K562 (cell line): ENCODE results near the gene MTIF3. TPM values are rescaled to one million over a fixed set of nuclear protein-coding genes. Genes with fewer than 3 reads are reported as not detected.
A peak's percentile ranks its signal among the peaks of the same experiment; 100 is the strongest.

ENCODE experiments used
- ATF7 ChIP-seq: fragments of 450-650 bp; IDR thresholded peaks from 2 replicates; pipeline ENCODE4 v1.7.1; 2014; ENCODE audit warnings: mild to moderate bottlenecking, moderate library complexity
- CHD1 ChIP-seq: fragments of 200-600 bp; sonication (generic); IDR thresholded peaks from one replicate; pipeline ENCODE4 v1.6.1; 2012; ENCODE audit warnings: mild to moderate bottlenecking, moderate library complexity, low read length, inconsistent platforms
- COPS2 ChIP-seq: fragments of 450-650 bp; conservative IDR thresholded peaks from 2 replicates; pipeline ENCODE4 v1.6.1; 2016; ENCODE audit warnings: mild to moderate bottlenecking, moderate library complexity
- EP300 ChIP-seq: IDR thresholded peaks from 2 replicates; pipeline ENCODE4 v1.6.1; 2012; ENCODE audit warnings: low read length, improper control_type of control experiment
- EWSR1 ChIP-seq: fragments of 450-650 bp; IDR thresholded peaks from 2 replicates; pipeline ENCODE4 v1.6.1; 2018; ENCODE audit warnings: borderline replicate concordance, mild to moderate bottlenecking, low read depth, moderate library complexity; ENCODE audit not compliant: partially characterized antibody
- GABPB2 ChIP-seq: fragments of 250-450 bp; sonication (Bioruptor Pico); conservative IDR thresholded peaks from 2 replicates; pipeline ENCODE4 v1.5.1; 2021; ENCODE audit warnings: mild to moderate bottlenecking
- HNRNPUL1 ChIP-seq: fragments of 200-400 bp; formaldehyde crosslinking; IDR thresholded peaks from 2 replicates; pipeline ENCODE4 v1.6.1; 2017; ENCODE audit warnings: low read length
- KAT8 ChIP-seq: fragments of 450-650 bp; IDR thresholded peaks from 2 replicates; pipeline ENCODE4 v1.6.1; 2016; ENCODE audit warnings: low read depth, mild to moderate bottlenecking
- NEUROD1 ChIP-seq: fragments of 150-350 bp; IDR thresholded peaks from 2 replicates; pipeline ENCODE4 v1.6.1; 2014; ENCODE audit warnings: borderline replicate concordance, low read length, low read depth; ENCODE audit not compliant: partially characterized antibody
- NONO ChIP-seq, 2 experiments: fragments of 200-400 bp in 1 of 2; fragments of 450-650 bp in 1 of 2; formaldehyde crosslinking in 1 of 2; IDR thresholded peaks; 2 replicates each; pipeline ENCODE4 v1.6.1; 2017; ENCODE audit warnings: low read depth in 2 of 2, mild to moderate bottlenecking in 2 of 2, moderate library complexity in 2 of 2, low read length in 1 of 2
- POU5F1 ChIP-seq: fragments of 150-350 bp; IDR thresholded peaks from 2 replicates; pipeline ENCODE4 v1.6.1; 2014; ENCODE audit warnings: borderline replicate concordance, low read length, low read depth, mild to moderate bottlenecking; ENCODE audit not compliant: partially characterized antibody
- SMARCA4 ChIP-seq: fragments of 450-650 bp; IDR thresholded peaks from 2 replicates; pipeline ENCODE4 v1.6.1; 2016
- SP2 ChIP-seq: IDR thresholded peaks from 2 replicates; pipeline ENCODE4 v1.6.1; 2011; ENCODE audit warnings: mild to moderate bottlenecking, low read depth, low read length, moderate library complexity; ENCODE audit not compliant: poor library complexity, severe bottlenecking; ENCODE audit errors: extremely low read depth
- SREBF1 ChIP-seq: fragments of 150-350 bp; IDR thresholded peaks from 2 replicates; pipeline ENCODE4 v1.6.1; 2014; ENCODE audit warnings: antibody characterized with exemption, low read depth, low read length, borderline replicate concordance
- U2AF1 ChIP-seq: fragments of 200-400 bp; formaldehyde crosslinking; optimal IDR thresholded peaks from 2 replicates; pipeline ENCODE3; 2017; ENCODE audit warnings: mild to moderate bottlenecking, low read depth, low read length, moderate library complexity
- ZBTB2 ChIP-seq: fragments of 450-650 bp; IDR thresholded peaks from 2 replicates; pipeline ENCODE4 v1.6.1; 2016; ENCODE audit warnings: antibody characterized with exemption
- ZFP1 ChIP-seq: fragments of 450-650 bp; formaldehyde crosslinking; IDR thresholded peaks from 2 replicates; pipeline ENCODE4 v1.4.0; 2020; ENCODE audit warnings: mild to moderate bottlenecking, mixed read lengths
- ZKSCAN3 ChIP-seq: fragments of 250-450 bp; sonication (Bioruptor Pico); IDR thresholded peaks from 2 replicates; pipeline ENCODE4 v1.4.0; 2020
- ZNF239 ChIP-seq: fragments of 250-450 bp; sonication (Bioruptor Pico); IDR thresholded peaks from 2 replicates; pipeline ENCODE4 v1.4.0; 2020; ENCODE audit warnings: mild to moderate bottlenecking
- ZNF316 ChIP-seq: fragments of 450-650 bp; IDR thresholded peaks from 2 replicates; pipeline ENCODE4 v1.6.1; 2016
- ZNF431 ChIP-seq: sonication (generic); formaldehyde crosslinking; IDR thresholded peaks from 2 replicates; pipeline ENCODE4 v1.8.0; 2022; ENCODE audit warnings: mild to moderate bottlenecking, missing genetic modification reagents
- polyA plus RNA-seq, 8 experiments: library from polyadenylated mRNA; depleted of rRNA in 4 of 8; stranded (reverse) in 5 of 8; unstranded in 3 of 8; fragments of >200 nt; fragmentation: Nextera tagmentation in 2 of 8; fragmentation: Illumina TruSeq in 1 of 8; extraction: Ambion mirVana in 2 of 8; extraction: Trizol in 1 of 8; gene quantifications; 2 replicates each; pipeline versions ENCODE4 v1.2.1 to v1.2.3, GENCODE V29; 2011 to 2014; ENCODE audit warnings: inconsistent platforms in 1 of 8, missing spikeins in 1 of 8
- total RNA-seq, 7 experiments: library from RNA; depleted of rRNA in 6 of 7; stranded (reverse); fragments of >200 nt in 6 of 7; fragmentation: Illumina TruSeq in 2 of 7; extraction: Trizol in 2 of 7; gene quantifications; 2 replicates each; pipeline versions ENCODE4 v1.2.1 to v1.2.3, GENCODE V29; 2011 to 2021; ENCODE audit warnings: low replicate concordance in 1 of 7
- TF ChIP-seq, protein P1 (sequence below): fragments of 450-650 bp; IDR thresholded peaks from 2 replicates; pipeline ENCODE4 v1.6.1; 2016; ENCODE audit warnings: borderline replicate concordance
- TF ChIP-seq, protein P2 (sequence below): sonication (generic); formaldehyde crosslinking; IDR thresholded peaks from 2 replicates; pipeline ENCODE4 v1.8.1; 2023; ENCODE audit warnings: mild to moderate bottlenecking, missing genetic modification reagents, moderate library complexity
- TF ChIP-seq, protein P3 (sequence below): fragments of 450-650 bp; IDR thresholded peaks from 2 replicates; pipeline ENCODE4 v1.6.1; 2016; ENCODE audit warnings: low read depth, mild to moderate bottlenecking, moderate library complexity

The MTIF3 gene
- total and polyA plus RNA-seq, 9 of the 15 experiments (the other 6 are each of a cell fraction or from before 2014, with no cell fraction given): 23.5 to 73.6 (median 45.2) TPM

DNA sequence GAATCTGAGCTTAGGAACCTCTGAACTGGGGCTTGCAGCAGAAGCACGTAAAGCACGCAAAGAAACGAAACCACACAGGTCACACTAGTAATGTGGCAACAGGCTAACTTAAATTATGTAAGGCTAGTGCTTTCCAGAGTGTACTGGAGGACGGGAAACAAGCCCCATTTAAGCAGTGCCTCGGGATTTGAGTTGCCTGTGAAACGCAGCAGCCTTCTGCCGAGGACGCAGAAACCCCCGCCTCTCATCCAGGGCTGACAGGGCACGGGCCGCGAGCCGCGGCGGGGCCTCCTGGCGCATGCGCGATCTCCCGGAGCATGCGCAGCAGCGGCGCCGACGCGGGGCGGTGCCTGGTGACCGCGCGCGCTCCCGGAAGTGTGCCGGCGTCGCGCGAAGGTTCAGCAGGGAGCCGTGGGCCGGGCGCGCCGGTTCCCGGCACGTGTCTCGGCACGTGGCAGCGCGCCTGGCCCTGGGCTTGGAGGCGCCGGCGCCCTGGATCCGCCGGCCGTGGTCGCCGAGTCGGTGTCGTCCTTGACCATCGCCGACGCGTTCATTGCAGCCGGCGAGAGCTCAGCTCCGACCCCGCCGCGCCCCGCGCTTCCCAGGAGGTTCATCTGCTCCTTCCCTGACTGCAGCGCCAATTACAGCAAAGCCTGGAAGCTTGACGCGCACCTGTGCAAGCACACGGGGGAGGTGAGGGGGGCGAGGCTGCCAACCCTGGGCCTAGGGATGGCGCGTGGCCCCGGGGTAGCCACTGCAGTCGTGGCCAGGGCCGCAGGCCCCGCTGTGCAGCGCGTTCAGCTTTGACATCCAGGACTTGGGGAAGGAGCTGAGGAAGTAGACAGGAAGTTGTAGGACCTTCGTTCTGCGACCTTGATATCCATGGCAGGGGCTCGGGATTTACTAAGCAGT, 25.9 kb downstream of the MTIF3 start, which contains the start of gene GTF3A (continued):
- TF ChIP-seq ZNF431 (CRISPR knock-in tag): peak; percentile 81; the same call in 1 of the 2 replicates
- TF ChIP-seq, protein P1, sequence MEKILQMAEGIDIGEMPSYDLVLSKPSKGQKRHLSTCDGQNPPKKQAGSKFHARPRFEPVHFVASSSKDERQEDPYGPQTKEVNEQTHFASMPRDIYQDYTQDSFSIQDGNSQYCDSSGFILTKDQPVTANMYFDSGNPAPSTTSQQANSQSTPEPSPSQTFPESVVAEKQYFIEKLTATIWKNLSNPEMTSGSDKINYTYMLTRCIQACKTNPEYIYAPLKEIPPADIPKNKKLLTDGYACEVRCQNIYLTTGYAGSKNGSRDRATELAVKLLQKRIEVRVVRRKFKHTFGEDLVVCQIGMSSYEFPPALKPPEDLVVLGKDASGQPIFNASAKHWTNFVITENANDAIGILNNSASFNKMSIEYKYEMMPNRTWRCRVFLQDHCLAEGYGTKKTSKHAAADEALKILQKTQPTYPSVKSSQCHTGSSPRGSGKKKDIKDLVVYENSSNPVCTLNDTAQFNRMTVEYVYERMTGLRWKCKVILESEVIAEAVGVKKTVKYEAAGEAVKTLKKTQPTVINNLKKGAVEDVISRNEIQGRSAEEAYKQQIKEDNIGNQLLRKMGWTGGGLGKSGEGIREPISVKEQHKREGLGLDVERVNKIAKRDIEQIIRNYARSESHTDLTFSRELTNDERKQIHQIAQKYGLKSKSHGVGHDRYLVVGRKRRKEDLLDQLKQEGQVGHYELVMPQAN: no peak; the same call in 1 of the 2 replicates
- peak; percentile 48; the same call in 1 of the 2 replicates for TF ChIP-seq ATF7
- no peak for TF ChIP-seq EWSR1
- no peak for TF ChIP-seq ZFP1 (CRISPR knock-in tag)
- TF ChIP-seq SREBF1: no peak
- TF ChIP-seq COPS2: no peak
- no peak for TF ChIP-seq HNRNPUL1
- TF ChIP-seq, protein P2, sequence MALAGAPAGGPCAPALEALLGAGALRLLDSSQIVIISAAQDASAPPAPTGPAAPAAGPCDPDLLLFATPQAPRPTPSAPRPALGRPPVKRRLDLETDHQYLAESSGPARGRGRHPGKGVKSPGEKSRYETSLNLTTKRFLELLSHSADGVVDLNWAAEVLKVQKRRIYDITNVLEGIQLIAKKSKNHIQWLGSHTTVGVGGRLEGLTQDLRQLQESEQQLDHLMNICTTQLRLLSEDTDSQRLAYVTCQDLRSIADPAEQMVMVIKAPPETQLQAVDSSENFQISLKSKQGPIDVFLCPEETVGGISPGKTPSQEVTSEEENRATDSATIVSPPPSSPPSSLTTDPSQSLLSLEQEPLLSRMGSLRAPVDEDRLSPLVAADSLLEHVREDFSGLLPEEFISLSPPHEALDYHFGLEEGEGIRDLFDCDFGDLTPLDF: no peak
- TF ChIP-seq NONO (IDR thresholded peaks at IDR 0.05; ENCODE audit: low read depth in 2 of 2, low read length in 1 of 2): peak in 1 of 2 experiments; percentile 14; a peak in 1 of 4 replicates
- no peak for TF ChIP-seq CHD1
- TF ChIP-seq EP300: no peak
- TF ChIP-seq, protein P3, sequence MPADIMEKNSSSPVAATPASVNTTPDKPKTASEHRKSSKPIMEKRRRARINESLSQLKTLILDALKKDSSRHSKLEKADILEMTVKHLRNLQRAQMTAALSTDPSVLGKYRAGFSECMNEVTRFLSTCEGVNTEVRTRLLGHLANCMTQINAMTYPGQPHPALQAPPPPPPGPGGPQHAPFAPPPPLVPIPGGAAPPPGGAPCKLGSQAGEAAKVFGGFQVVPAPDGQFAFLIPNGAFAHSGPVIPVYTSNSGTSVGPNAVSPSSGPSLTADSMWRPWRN: no peak
- TF ChIP-seq ZKSCAN3 (CRISPR knock-in tag): no peak
- TF ChIP-seq GABPB2 (CRISPR knock-in tag): no peak
- TF ChIP-seq SMARCA4: no peak
- peak; percentile 80 for TF ChIP-seq ZBTB2
- no peak for TF ChIP-seq NEUROD1
- TF ChIP-seq SP2: no peak
- no peak for TF ChIP-seq KAT8
- no peak for TF ChIP-seq U2AF1
- TF ChIP-seq ZNF239 (CRISPR knock-in tag): no peak
- TF ChIP-seq POU5F1: peak; percentile 81
- no peak for TF ChIP-seq ZNF316
